ENCODE measurements around the gene PDE11A.

- TF ChIP-seq CTCF (IDR thresholded peaks at IDR 0.05; ENCODE audit: low read depth, low read length) = no peak
- TF ChIP-seq EZH2phosphoT487 (IDR thresholded peaks at IDR 0.05; ENCODE audit: low read depth) = no peak
These were observed 379.8 kb downstream of the PDE11A start for GRCh38 chr2:177692783-177693269.
